ENCODE results near the gene TMPRSS11E. TPM values are rescaled to one million over a fixed set of nuclear protein-coding genes. Genes with fewer than 3 reads are reported as not detected.
A peak's percentile ranks its signal among the peaks of the same experiment; 100 is the strongest.

TMPRSS11E gene
- total RNA-seq, 4 donors from 2014 or later, result 175 to 359 (median 271) TPM

GRCh38 chr4:68416591-68416990, 30.7 kb upstream of the TMPRSS11E start:
- Histone ChIP-seq H3K4me1 (peaks cover 0 to 27% (median 0%) of the 10 kb centered on the region in 3 donors), H3K36me3 (no peaks in the 10 kb centered on the region), H3K9me3 (peaks cover 0 to 8% (median 4%) of the 10 kb centered on the region in 3 donors), H3K27me3 (no peaks in the 10 kb centered on the region), H3K27ac (peak overlapping the region in 3 of 4 donors; percentile 4 to 34 (median 10)), H3K4me3 (no peak overlapping the region)
- WGBS, 2 donors, result 57 to 80% methylated on average over 3 of the region's 3 CpGs
- DNase-seq, result no peak
- intact Hi-C loops (cut with DNase I), result no loop called here
- TF ChIP-seq CTCF (IDR thresholded peaks at IDR 0.05) (no peak), POLR2A (IDR thresholded peaks at IDR 0.05) (no peak)

- no peaks in the 10 kb centered on the region for H3K27me3 ChIP-seq
- H3K4me1 ChIP-seq, result no peaks in the 10 kb centered on the region
- H3K36me3 ChIP-seq, result no peaks in the 10 kb centered on the region
- TF ChIP-seq POLR2A (IDR thresholded peaks at IDR 0.05) (no peak), CTCF (IDR thresholded peaks at IDR 0.05) (no peak)
- H3K9me3 ChIP-seq, result no peaks in the 10 kb centered on the region
- intact Hi-C loops (cut with DNase I), result no loop called here
- 77 to 94% methylated on average over 3 of the region's 3 CpGs for WGBS, 2 donors
- no peak overlapping the region for H3K4me3 ChIP-seq
- no peak overlapping the region for H3K27ac ChIP-seq
- DNase-seq, result no peak
Observed at GRCh38 chr4:68426516-68426915, 20.7 kb upstream of the TMPRSS11E start.

- H3K9me3 ChIP-seq, result no peaks in the 10 kb centered on the region
- intact Hi-C loops (cut with DNase I), result no loop called here
- DNase-seq, result no peak
- no peaks in the 10 kb centered on the region for H3K36me3 ChIP-seq
- H3K27ac ChIP-seq, result no peak overlapping the region
- TF ChIP-seq POLR2A (IDR thresholded peaks at IDR 0.05) (no peak), CTCF (IDR thresholded peaks at IDR 0.05) (no peak)
- no peak overlapping the region for H3K4me3 ChIP-seq
- 87 to 100% methylated on average over 1 of the region's 1 CpG for WGBS, 2 donors
- H3K4me1 ChIP-seq, result no peaks in the 10 kb centered on the region
- no peaks in the 10 kb centered on the region for H3K27me3 ChIP-seq
Observed at GRCh38 chr4:68430337-68430736, 16.9 kb upstream of the TMPRSS11E start.

GRCh38 chr4:68432320-68432719, 14.9 kb upstream of the TMPRSS11E start:
- intact Hi-C loops (cut with DNase I), result no loop called here
- Histone ChIP-seq H3K9me3 (no peaks in the 10 kb centered on the region), H3K36me3 (no peaks in the 10 kb centered on the region), H3K4me1 (no peaks in the 10 kb centered on the region), H3K27me3 (no peaks in the 10 kb centered on the region), H3K4me3 (no peak overlapping the region), H3K27ac (no peak overlapping the region)
- TF ChIP-seq POLR2A (IDR thresholded peaks at IDR 0.05) (no peak), CTCF (IDR thresholded peaks at IDR 0.05) (no peak)
- no peak for DNase-seq

- no peaks in the 10 kb centered on the region for H3K27me3 ChIP-seq
- 49 to 50% methylated on average over 5 of the region's 5 CpGs for WGBS, 2 donors
- TF ChIP-seq CTCF (IDR thresholded peaks at IDR 0.05) (no peak), POLR2A (IDR thresholded peaks at IDR 0.05) (no peak)
- H3K27ac ChIP-seq, result peak overlapping the region in 2 of 4 donors; percentile 19 to 65
- no peaks in the 10 kb centered on the region for H3K9me3 ChIP-seq
- H3K4me1 ChIP-seq, result peaks cover 0 to under 1% (median 0%) of the 10 kb centered on the region in 3 donors
- intact Hi-C loops (cut with DNase I), result no loop called here
- no peaks in the 10 kb centered on the region for H3K36me3 ChIP-seq
- no peak for DNase-seq
- no peak overlapping the region for H3K4me3 ChIP-seq
Observed at GRCh38 chr4:68433582-68433981, 13.7 kb upstream of the TMPRSS11E start.
